Testis (tissue), 2 donors: ENCODE measurements around the gene AP1G1.

Experiments
- POLR2A ChIP-seq: fragments of 450-650 bp; IDR thresholded peaks from one replicate; pipeline ENCODE4 v1.6.1; 2017; ENCODE audit warnings: antibody characterized with exemption, mild to moderate bottlenecking, moderate library complexity
- TF ChIP-seq, protein P1 (sequence below), 3 experiments: fragments of 450-650 bp in 2 of 3; fragments of 200-600 bp in 1 of 3; sonication (generic) in 1 of 3; IDR thresholded peaks; one replicate each; pipeline ENCODE4 v1.5.1; 2016 to 2019; ENCODE audit warnings: antibody characterized with exemption in 3 of 3, mild to moderate bottlenecking in 2 of 3, moderate library complexity in 1 of 3

DNA sequence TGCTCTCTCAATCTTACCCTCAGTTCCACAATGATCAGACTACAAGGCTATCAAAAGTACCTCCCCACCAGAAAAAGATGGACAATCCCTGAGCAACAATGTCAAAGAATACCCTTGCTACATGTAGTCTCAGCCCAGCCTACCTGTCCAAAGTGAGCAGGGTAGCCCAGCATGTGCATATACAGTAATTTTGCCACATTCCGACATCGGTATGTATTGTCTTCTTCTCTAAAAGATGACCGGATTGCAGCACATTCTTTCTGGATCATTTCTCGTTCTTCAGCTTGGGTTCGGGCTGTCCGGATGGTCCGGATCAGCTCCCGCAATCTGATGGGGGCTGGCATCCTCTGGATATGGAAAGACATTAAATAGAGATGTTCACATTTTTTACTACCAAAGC, 19.5 kb downstream of the AP1G1 start:
- TF ChIP-seq, protein P1, sequence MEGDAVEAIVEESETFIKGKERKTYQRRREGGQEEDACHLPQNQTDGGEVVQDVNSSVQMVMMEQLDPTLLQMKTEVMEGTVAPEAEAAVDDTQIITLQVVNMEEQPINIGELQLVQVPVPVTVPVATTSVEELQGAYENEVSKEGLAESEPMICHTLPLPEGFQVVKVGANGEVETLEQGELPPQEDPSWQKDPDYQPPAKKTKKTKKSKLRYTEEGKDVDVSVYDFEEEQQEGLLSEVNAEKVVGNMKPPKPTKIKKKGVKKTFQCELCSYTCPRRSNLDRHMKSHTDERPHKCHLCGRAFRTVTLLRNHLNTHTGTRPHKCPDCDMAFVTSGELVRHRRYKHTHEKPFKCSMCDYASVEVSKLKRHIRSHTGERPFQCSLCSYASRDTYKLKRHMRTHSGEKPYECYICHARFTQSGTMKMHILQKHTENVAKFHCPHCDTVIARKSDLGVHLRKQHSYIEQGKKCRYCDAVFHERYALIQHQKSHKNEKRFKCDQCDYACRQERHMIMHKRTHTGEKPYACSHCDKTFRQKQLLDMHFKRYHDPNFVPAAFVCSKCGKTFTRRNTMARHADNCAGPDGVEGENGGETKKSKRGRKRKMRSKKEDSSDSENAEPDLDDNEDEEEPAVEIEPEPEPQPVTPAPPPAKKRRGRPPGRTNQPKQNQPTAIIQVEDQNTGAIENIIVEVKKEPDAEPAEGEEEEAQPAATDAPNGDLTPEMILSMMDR (IDR thresholded peaks at IDR 0.05), result no peak
- no peak for TF ChIP-seq POLR2A
